Bone marrow (tissue), 2 donors: Measurements from ENCODE around the gene DMKN.

Experiments
- DNase-seq, 2 donors: peaks; one replicate each; lab custom pipeline; 2025; lab: John Stamatoyannopoulos, UW

The DMKN gene

GRCh38 chr19:35549174-35549788, 35.8 kb upstream of the DMKN start:
- peak; percentile 8 to 46 for DNase-seq

GRCh38 chr19:35546532-35546931, 33.1 kb upstream of the DMKN start:
- DNase-seq, result no peak

- no peak for DNase-seq
These were observed 32.5 kb upstream of the DMKN start for GRCh38 chr19:35545855-35546381.

GRCh38 chr19:35545001-35545854, 31.8 kb upstream of the DMKN start, which contains the start of gene TMEM147:
TSS of gene TMEM147 (plus strand) at chr19:35545626. CDS start at chr19:35545740, 114 bp downstream.
- peak; percentile 43 to 73 for DNase-seq

- DNase-seq, result no peak
These were observed 30.8 kb upstream of the DMKN start for GRCh38 chr19:35544110-35544802.

GRCh38 chr19:35543280-35544109, 30.0 kb upstream of the DMKN start:
- DNase-seq, result no peak

- no peak for DNase-seq
These were observed 28.8 kb upstream of the DMKN start for GRCh38 chr19:35542209-35542608.

- DNase-seq, result no peak
These were observed 27.0 kb upstream of the DMKN start for GRCh38 chr19:35540356-35540927.

- no peak for DNase-seq
These were observed 26.4 kb upstream of the DMKN start for GRCh38 chr19:35539850-35540249.

GRCh38 chr19:35539314-35539713, 25.9 kb upstream of the DMKN start:
- DNase-seq, result no peak

GRCh38 chr19:35534803-35535480, 21.5 kb upstream of the DMKN start:
- DNase-seq, result no peak

- peak in 1 of 2 donors; percentile 46 for DNase-seq
These were observed 20.5 kb upstream of the DMKN start for GRCh38 chr19:35533822-35534392.

- no peak for DNase-seq
These were observed 19.9 kb upstream of the DMKN start, which contains the start of gene GAPDHS for GRCh38 chr19:35533201-35533821. TSS of gene GAPDHS (plus strand) at chr19:35533456. CDS start at chr19:35533528, 72 bp downstream.

GRCh38 chr19:35531291-35531690, 17.8 kb upstream of the DMKN start:
- no peak for DNase-seq

- no peak for DNase-seq
These were observed 16.1 kb upstream of the DMKN start for GRCh38 chr19:35529241-35530218.

- DNase-seq, result no peak
These were observed 15.0 kb upstream of the DMKN start, which contains the start of gene SBSN for GRCh38 chr19:35528218-35529038. TSS of gene SBSN (minus strand) at chr19:35528311. CDS start at chr19:35528281, 30 bp downstream.

GRCh38 chr19:35525873-35526272, 12.4 kb upstream of the DMKN start:
- no peak for DNase-seq
